OCI-LY3 (cell line): ENCODE results near the gene SRRM1.

Source experiments
- CTCF ChIP-seq: fragments of 200-600, 300-600 bp; sonication (generic); IDR thresholded peaks from 2 replicates; pipeline ENCODE4 v1.5.1; 2014; ENCODE audit warnings: antibody characterized with exemption, low read length, low read depth
- EZH2phosphoT487 ChIP-seq: fragments of 200-600 bp; shearing (Covaris generic); IDR thresholded peaks from 2 replicates; pipeline ENCODE4 v1.6.1; 2018; ENCODE audit warnings: antibody characterized with exemption, mixed run types, low read depth

- no peak for TF ChIP-seq CTCF
- TF ChIP-seq EZH2phosphoT487, result no peak
Observed at GRCh38 chr1:24713176-24713575, 70.1 kb downstream of the SRRM1 start.
